Smooth muscle cell (in vitro differentiated cells): ENCODE measurements around the gene DOK1. TPM values are rescaled to one million over a fixed set of nuclear protein-coding genes. Genes with fewer than 3 reads are reported as not detected.

Experiments
- DNase-seq: peaks from one replicate; lab custom pipeline; 2025; ENCODE audit not compliant: unreplicated experiment; lab: John Stamatoyannopoulos, UW
- H2AFZ ChIP-seq: fragments of 200-600 bp; sonication (generic); 2 replicates; pipeline ENCODE4 v1.6.0; 2016; ENCODE audit warnings: antibody characterized with exemption, low read depth, mild to moderate bottlenecking
- H3F3A ChIP-seq: fragments of 200-600 bp; sonication (generic); 2 replicates; pipeline ENCODE4 v1.6.0; 2017; ENCODE audit warnings: antibody characterized with exemption, low read depth
- H3K27ac ChIP-seq: fragments of 200-600 bp; sonication (generic); 2 replicates; pipeline ENCODE4 v1.5.1; 2016; ENCODE audit warnings: low read depth, mild to moderate bottlenecking
- H3K27me3 ChIP-seq: fragments of 200-600 bp; sonication (generic); 2 replicates; pipeline ENCODE4 v1.6.1; 2016; ENCODE audit warnings: low read depth, mild to moderate bottlenecking
- H3K36me3 ChIP-seq: fragments of 200-600 bp; sonication (generic); 2 replicates; pipeline ENCODE4 v1.5.1; 2016; ENCODE audit warnings: low read depth
- H3K4me1 ChIP-seq: fragments of 200-600 bp; sonication (generic); 2 replicates; pipeline ENCODE4 v1.5.1; 2016; ENCODE audit warnings: low read depth
- H3K4me2 ChIP-seq: fragments of 200-600 bp; sonication (generic); 2 replicates; pipeline ENCODE4 v1.6.0; 2016; ENCODE audit warnings: mild to moderate bottlenecking
- H3K4me3 ChIP-seq: fragments of 200-600 bp; sonication (generic); 2 replicates; pipeline ENCODE4 v1.5.1; 2016; ENCODE audit warnings: mild to moderate bottlenecking
- H3K79me2 ChIP-seq: fragments of 200-600 bp; sonication (generic); 2 replicates; pipeline ENCODE4 v1.6.0; 2016; ENCODE audit warnings: low read depth, mild to moderate bottlenecking
- H3K9ac ChIP-seq: fragments of 200-600 bp; sonication (generic); 2 replicates; pipeline ENCODE4 v1.6.0; 2016; ENCODE audit warnings: low read depth
- H3K9me3 ChIP-seq: fragments of 200-600 bp; sonication (generic); replicated peaks from 2 replicates; pipeline ENCODE4 v1.5.1; 2016; ENCODE audit warnings: low read depth
- H4K20me1 ChIP-seq: fragments of 200-600 bp; sonication (generic); 2 replicates; pipeline ENCODE4 v1.6.0; 2016; ENCODE audit warnings: low read depth
- CTCF ChIP-seq: fragments of 200-600 bp; sonication (generic); IDR thresholded peaks from 2 replicates; pipeline ENCODE4 v1.5.1; 2017; ENCODE audit warnings: borderline replicate concordance, mild to moderate bottlenecking, antibody characterized with exemption; ENCODE audit not compliant: insufficient read depth, poor library complexity, severe bottlenecking
- WGBS: methylation state at CpG from one replicate; pipeline ENCODE4 v1.1.7; 2016; ENCODE audit warnings: low lambda C conversion rate; 5-methylcytosine and 5-hydroxymethylcytosine counted together
- polyA plus RNA-seq: library from polyadenylated mRNA; unstranded; fragments of >200 nt; fragmentation: Nextera tagmentation; extraction: Ambion mirVana; gene quantifications from 2 replicates; pipeline ENCODE4 v1.2.1, GENCODE V29; 2016
- total RNA-seq: library from RNA; depleted of rRNA; stranded (reverse); fragments of >200 nt; gene quantifications from 2 replicates; pipeline ENCODE4 v1.2.3, GENCODE V29; 2014

The DOK1 gene
- total and polyA plus RNA-seq, 2 experiments from 2014 or later, result 11.7 to 41.3 TPM

GRCh38 chr2:74584088-74584645, 29.6 kb downstream of the DOK1 start:
- peak overlapping the region; percentile 6 for H3K9ac ChIP-seq
- no peak overlapping the region for H3K4me3 ChIP-seq
- no peak for TF ChIP-seq CTCF
- no peak for DNase-seq
- peak overlapping the region; percentile 74 for H3K27ac ChIP-seq
- H3K79me2 ChIP-seq, result no peaks in the 10 kb centered on the region
- peaks cover 4% of the 10 kb centered on the region for H3K4me1 ChIP-seq
- peaks cover 36% of the 10 kb centered on the region for H3F3A ChIP-seq
- no peaks in the 10 kb centered on the region for H4K20me1 ChIP-seq
- no peaks in the 10 kb centered on the region for H3K27me3 ChIP-seq
- H3K9me3 ChIP-seq, result no peaks in the 10 kb centered on the region
- WGBS, result 6% methylated on average over 2 of the region's 2 CpGs
- H3K36me3 ChIP-seq, result no peaks in the 10 kb centered on the region
- peak overlapping the region; percentile 66 for H3K4me2 ChIP-seq
- H2AFZ ChIP-seq, result peak overlapping the region; percentile 55

- no peak for DNase-seq
- Histone ChIP-seq H3K27ac (peak overlapping the region; percentile 44), H3K27me3 (peaks cover 7% of the 10 kb centered on the region), H3K36me3 (no peaks in the 10 kb centered on the region), H3K4me1 (peaks cover 4% of the 10 kb centered on the region), H4K20me1 (no peaks in the 10 kb centered on the region), H3K79me2 (no peaks in the 10 kb centered on the region), H3F3A (peaks cover 35% of the 10 kb centered on the region), H3K9me3 (no peaks in the 10 kb centered on the region), H2AFZ (no peak overlapping the region), H3K4me2 (peak overlapping the region; percentile 44), H3K4me3 (no peak overlapping the region), H3K9ac (no peak overlapping the region)
- TF ChIP-seq CTCF, result no peak
- WGBS, result 54% methylated on average over 4 of the region's 4 CpGs
Observed at GRCh38 chr2:74585406-74586185, 31.1 kb downstream of the DOK1 start.

- H3K9me3 ChIP-seq, result no peaks in the 10 kb centered on the region
- no peaks in the 10 kb centered on the region for H3K79me2 ChIP-seq
- H3K9ac ChIP-seq, result no peak overlapping the region
- H3K27me3 ChIP-seq, result peaks cover 25% of the 10 kb centered on the region
- no peak overlapping the region for H3K4me3 ChIP-seq
- H3K36me3 ChIP-seq, result no peaks in the 10 kb centered on the region
- peak overlapping the region; percentile 11 for H2AFZ ChIP-seq
- DNase-seq, result no peak
- no peak overlapping the region for H3K4me2 ChIP-seq
- 21% methylated on average over 6 of the region's 6 CpGs for WGBS
- no peaks in the 10 kb centered on the region for H4K20me1 ChIP-seq
- H3K27ac ChIP-seq, result no peak overlapping the region
- H3F3A ChIP-seq, result peaks cover 16% of the 10 kb centered on the region
- H3K4me1 ChIP-seq, result peaks cover 4% of the 10 kb centered on the region
- peak; percentile 68 for TF ChIP-seq CTCF
Observed at GRCh38 chr2:74587664-74588277, 33.3 kb downstream of the DOK1 start.
